HepG2 (cell line): ENCODE data around the gene SKI. TPM values are rescaled to one million over a fixed set of nuclear protein-coding genes. Genes with fewer than 3 reads are reported as not detected.

Experiments used
- ATAC-seq: fragments of 200-7000 bp; cut with Tn5 transposase; 3 replicates; pipeline ENCODE4 v1.9.1; 2020; ENCODE audit warnings: mild to moderate bottlenecking, moderate library complexity
- BruUV-seq: library from RNA; stranded (reverse); fragments of 400-500 nt; replicated peaks from 2 replicates; lab custom pipeline; 2021; lab: Mats Ljungman, UMichigan
- CTCF ChIA-PET: fragments of 300-600 bp; formaldehyde crosslinking; extraction: SDS; loops from one replicate; lab custom pipeline; 2021; ENCODE audit warnings: low total read pairs, inconsistent platforms, low intra/inter-chr PET ratio; lab: Yijun Ruan, JAX
- POLR2A ChIA-PET: fragments of 350-600 bp; sonication (Branson Sonifier 250); formaldehyde crosslinking; loops from one replicate; lab custom pipeline; 2020; ENCODE audit warnings: antibody characterized with exemption, inconsistent platforms; lab: Yijun Ruan, JAX
- DNase-seq: peaks from one replicate; pipeline ENCODE4 v3.0.0-alpha.2; 2015; ENCODE audit warnings: low spot score
- FAIRE-seq: peaks from 3 replicates; lab custom pipeline; 2011; peaks lifted over from hg19 to GRCh38; lab: Jason Lieb, UNC
- H2AFZ ChIP-seq: one replicate; pipeline ENCODE4 v1.6.1; 2011; ENCODE audit warnings: low read length, inconsistent platforms
- H3K27ac ChIP-seq: fragments of 300-600 bp; 3 replicates; pipeline ENCODE4 v1.8.0; 2011; ENCODE audit warnings: mixed run types, mild to moderate bottlenecking, mixed read lengths, low read length, inconsistent platforms; ENCODE audit not compliant: insufficient read depth; ENCODE audit errors: extremely low read length
- H3K27me3 ChIP-seq, 2 experiments: fragments of 200-600 bp in 1 of 2; 2 replicates in 1 of 2; 3 replicates in 1 of 2; pipeline versions ENCODE4 v1.6.0 to v1.8.0; 2011; ENCODE audit warnings: low read length in 2 of 2, mild to moderate bottlenecking in 2 of 2, moderate library complexity in 2 of 2, inconsistent platforms in 1 of 2; ENCODE audit not compliant: insufficient read depth in 2 of 2, control insufficient read depth in 1 of 2
- H3K36me3 ChIP-seq, 2 experiments: fragments of 200-600 bp in 1 of 2; replicated peaks in 1 of 2; 2 replicates in 1 of 2; 3 replicates in 1 of 2; pipeline versions ENCODE4 v1.5.1 to v1.8.0; 2011; ENCODE audit warnings: low read length in 2 of 2, inconsistent platforms in 1 of 2; ENCODE audit not compliant: insufficient read depth in 2 of 2, control insufficient read depth in 1 of 2
- H3K4me1 ChIP-seq: 2 replicates; pipeline ENCODE4 v1.5.1; 2012; ENCODE audit warnings: low read length, inconsistent platforms; ENCODE audit not compliant: insufficient read depth
- H3K4me2 ChIP-seq: 2 replicates; pipeline ENCODE4 v1.6.0; 2011; ENCODE audit warnings: low read depth, low read length, inconsistent platforms
- H3K4me3 ChIP-seq, 3 experiments: fragments of 200-600 bp in 1 of 3; sonication (generic), shearing (Covaris generic) in 1 of 3; replicated peaks in 1 of 3; 2 replicates each; pipeline ENCODE4 v1.5.1; 2011 to 2016; ENCODE audit warnings: low read length in 3 of 3, inconsistent platforms in 2 of 3, low read depth in 2 of 3, mild to moderate bottlenecking in 2 of 3, control low read depth in 1 of 3, mixed read lengths in 1 of 3; ENCODE audit not compliant: insufficient read depth in 1 of 3
- H3K79me2 ChIP-seq: one replicate; pipeline ENCODE4 v1.6.1; 2011; ENCODE audit warnings: low read length, inconsistent platforms; ENCODE audit not compliant: insufficient read depth
- H3K9ac ChIP-seq: 2 replicates; pipeline ENCODE4 v1.6.0; 2011; ENCODE audit warnings: mild to moderate bottlenecking, low read depth, low read length, inconsistent platforms; ENCODE audit not compliant: insufficient read depth
- H3K9me3 ChIP-seq: 2 replicates; pipeline ENCODE4 v1.5.1; 2012; ENCODE audit warnings: mild to moderate bottlenecking, low read length
- H4K20me1 ChIP-seq: 2 replicates; pipeline ENCODE4 v1.6.0; 2011; ENCODE audit warnings: inconsistent platforms, mild to moderate bottlenecking, low read length, moderate library complexity; ENCODE audit not compliant: insufficient read depth
- ASH2L ChIP-seq: fragments of 300-600, 200-600 bp; sonication (generic); IDR thresholded peaks from 2 replicates; pipeline ENCODE4 v1.7.0; 2017; ENCODE audit warnings: low read depth, mild to moderate bottlenecking, moderate library complexity, mixed read lengths, low read length; ENCODE audit not compliant: insufficient read length
- HBP1 ChIP-seq: IDR thresholded peaks from 2 replicates; pipeline ENCODE4 v1.6.1; 2016; ENCODE audit warnings: low read depth, control low read depth
- HMGXB4 ChIP-seq, 2 experiments: sonication (generic) in 1 of 2; formaldehyde crosslinking in 1 of 2; IDR thresholded peaks; 2 replicates each; pipeline versions ENCODE4 v1.4.0 to v1.6.1; 2018 to 2020; ENCODE audit warnings: missing genetic modification reagents in 2 of 2, borderline replicate concordance in 1 of 2, low read depth in 1 of 2, mild to moderate bottlenecking in 1 of 2, missing biosample characterization in 1 of 2
- HNF4A ChIP-seq: sonication (generic); formaldehyde crosslinking; IDR thresholded peaks from 2 replicates; pipeline ENCODE4 v1.4.0; 2020; ENCODE audit warnings: missing genetic modification reagents
- ISL2 ChIP-seq: sonication (generic); formaldehyde crosslinking; IDR thresholded peaks from 2 replicates; pipeline ENCODE4 v1.5.0; 2020; ENCODE audit warnings: missing genetic modification reagents
- NFKB2 ChIP-seq: sonication (generic); formaldehyde crosslinking; IDR thresholded peaks from 2 replicates; pipeline ENCODE4 v1.4.0; 2020; ENCODE audit warnings: missing genetic modification reagents, borderline replicate concordance
- SAFB2 ChIP-seq: sonication (generic); formaldehyde crosslinking; IDR thresholded peaks from 2 replicates; pipeline ENCODE4 v1.5.1; 2020; ENCODE audit warnings: missing genetic modification reagents, low read depth, mild to moderate bottlenecking, borderline replicate concordance
- ZNF605 ChIP-seq: sonication (generic); formaldehyde crosslinking; IDR thresholded peaks from 2 replicates; pipeline ENCODE4 v1.8.0; 2022; ENCODE audit warnings: mild to moderate bottlenecking, missing genetic modification reagents
- ZNF616 ChIP-seq: sonication (generic); formaldehyde crosslinking; IDR thresholded peaks from 2 replicates; pipeline ENCODE4 v1.5.0; 2020; ENCODE audit warnings: low read depth, mild to moderate bottlenecking, missing genetic modification reagents
- ZNF770 ChIP-seq: sonication (generic); formaldehyde crosslinking; IDR thresholded peaks from 2 replicates; pipeline ENCODE4 v1.5.0; 2020; ENCODE audit warnings: mild to moderate bottlenecking, missing genetic modification reagents
- ZSCAN25 ChIP-seq: sonication (generic); formaldehyde crosslinking; IDR thresholded peaks from 2 replicates; pipeline ENCODE4 v1.8.0; 2022; ENCODE audit warnings: mild to moderate bottlenecking, missing genetic modification reagents
- WGBS: methylation state at CpG from one replicate; pipeline ENCODE4 v1.1.6; 2017; ENCODE audit warnings: low lambda C conversion rate; 5-methylcytosine and 5-hydroxymethylcytosine counted together
- in situ Hi-C: cut with HindIII; loops from 2 replicates; pipeline ENCODE4 v1.10.0; 2017; ENCODE audit warnings: low pct_unique_long_range_greater_than_20kb; ENCODE audit not compliant: extremely low pct_ligation_motif_present
- intact Hi-C: fragments of 100-400 bp; cut with micrococcal nuclease; formaldehyde crosslinking; loops from one replicate; pipeline ENCODE4 v1.10.0; 2022; ENCODE audit not compliant: unreplicated experiment
- polyA plus RNA-seq, 8 experiments: library from polyadenylated mRNA; depleted of rRNA in 3 of 8; stranded (reverse) in 7 of 8; unstranded in 1 of 8; fragments of >200 nt; fragmentation: Illumina TruSeq in 4 of 8; extraction: Trizol in 4 of 8; gene quantifications; 2 replicates each; pipeline versions ENCODE4 v1.2.1 to v1.2.3, GENCODE V29; 2011 to 2016; ENCODE audit warnings: low read depth in 4 of 8, missing spikeins in 1 of 8, mixed read lengths in 1 of 8; ENCODE audit not compliant: insufficient read depth in 1 of 8
- total RNA-seq, 5 experiments: library from RNA; depleted of rRNA; stranded (reverse); fragments of >200 nt; fragmentation: Illumina TruSeq; extraction: Trizol; gene quantifications; 2 replicates each; pipeline ENCODE4 v1.2.3, GENCODE V29; 2016; ENCODE audit warnings: low read depth in 1 of 5

Gene SKI
- total and polyA plus RNA-seq, 2 of the 13 experiments (the other 11 are each of a cell fraction or from before 2014, with no cell fraction given) = 4.7 to 6.9 TPM

- TF ChIP-seq ZNF770 (CRISPR knock-in tag) (peak; percentile 86), NFKB2 (CRISPR knock-in tag) (0 out of 2 replicates have a peak, but pooled peaks have one; percentile 14), HBP1 (CRISPR knock-in tag) (no peak), ISL2 (CRISPR knock-in tag) (no peak), ZNF616 (no peak)
These were observed 35.8 kb upstream of the SKI start (continued) for GRCh38 chr1:2192031-2192995.

DNA sequence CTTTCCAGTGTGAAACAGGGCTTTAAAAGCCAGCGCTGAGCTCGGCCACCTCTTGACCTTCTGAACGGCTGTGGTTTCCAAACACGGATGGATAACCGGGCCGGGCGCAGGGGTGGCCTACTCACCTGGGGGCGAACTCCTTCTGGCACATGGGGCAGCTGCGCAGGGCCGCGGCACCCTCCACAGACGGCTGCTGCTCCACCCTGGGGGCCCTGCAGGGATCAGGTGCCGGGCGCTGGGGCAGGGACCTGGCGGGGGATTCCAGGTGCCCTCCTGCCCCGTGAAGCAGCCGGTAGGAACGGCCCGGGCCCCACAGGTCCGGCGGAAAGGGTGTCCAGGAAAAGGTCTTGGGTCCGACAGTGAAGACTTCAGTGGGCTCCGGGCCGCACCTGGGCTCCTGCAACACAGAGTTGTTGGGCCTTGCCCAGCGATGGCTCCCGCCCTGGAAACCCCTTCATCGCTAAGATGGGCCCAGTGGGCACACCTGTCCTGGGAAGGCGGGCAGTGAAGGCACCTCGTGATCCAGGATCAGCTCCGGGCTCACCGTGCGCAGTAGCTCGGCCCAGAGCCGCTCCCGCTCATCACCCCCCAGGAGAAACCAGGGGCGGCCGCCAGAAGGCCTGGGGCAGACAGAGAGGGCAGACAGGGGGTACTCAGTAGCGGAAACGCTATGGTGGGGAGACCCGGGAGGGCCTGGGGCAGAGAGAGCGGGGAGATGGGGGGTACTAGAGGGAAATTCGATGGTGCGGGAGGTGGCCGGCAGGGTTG, 34.4 kb upstream of the SKI start:
- Histone ChIP-seq H3K4me3 (peak overlapping the region; percentile 68 to 85 (median 80)), H3K4me1 (peaks cover 77% of the 10 kb centered on the region), H3K9me3 (no peaks in the 10 kb centered on the region), H4K20me1 (no peaks in the 10 kb centered on the region), H3K36me3 (no peaks in the 10 kb centered on the region), H3K27me3 (no peaks in the 10 kb centered on the region), H3K79me2 (peaks cover 28% of the 10 kb centered on the region), H2AFZ (no peak overlapping the region), H3K27ac (peak overlapping the region; percentile 48), H3K4me2 (peak overlapping the region; percentile 89), H3K9ac (peak overlapping the region; percentile 77)
- POLR2A ChIA-PET = interaction anchor here (1.0 to 3.1 kb wide), 7 partner anchors 9 to 198 kb away, joined by 3 to 18 read pairs (median 6); partner anchors contain the start of genes MORN1 and RER1
- no TSS peak for BruUV-seq
- 3% methylated on average over 10 of the region's 44 CpGs for WGBS
- FAIRE-seq (no peak), DNase-seq (no peak), ATAC-seq (no peak)
- intact Hi-C loops = no loop called here
- in situ Hi-C loops = loop anchor here (5.0 to 25.0 kb wide), 3 partner anchors 119 to 319 kb away; no protein-coding TSS in a partner anchor
- CTCF ChIA-PET = no interaction called here
- TF ChIP-seq SAFB2 = no peak
- peak; percentile 36; the same call in 1 of the 2 replicates for TF ChIP-seq HNF4A (CRISPR knock-in tag)
- TF ChIP-seq ZNF605 = 0 out of 2 replicates have a peak, but pooled peaks have one; percentile 20
- TF ChIP-seq ASH2L = no peak
- TF ChIP-seq HMGXB4 (CRISPR knock-in tag; IDR thresholded peaks at IDR 0.05; ENCODE audit: borderline replicate concordance in 1 of 2, low read depth in 1 of 2) = 0 out of 4 replicates have a peak, but pooled peaks of 1 of the 2 experiments have one; percentile 44
- peak; percentile 67; the same call in 1 of the 2 replicates for TF ChIP-seq ZSCAN25 (CRISPR knock-in tag)
